Small intestine (tissue), 7 donors: Measurements from ENCODE around the gene SWAP70. TPM values are rescaled to one million over a fixed set of nuclear protein-coding genes. Genes with fewer than 3 reads are reported as not detected.

ENCODE experiments used
- DNase-seq, 2 donors: peaks; one replicate each; pipeline versions ENCODE4 v3.0.0 to v3.0.0-alpha.2; 2013
- FAIRE-seq: peaks from 2 replicates; lab custom pipeline; 2012; peaks lifted over from hg19 to GRCh38; lab: Jason Lieb, UNC
- H3K27ac ChIP-seq, 3 donors: one replicate each; pipeline ENCODE4 v1.5.1; 2013; ENCODE audit warnings: low read length in 2 of 3, mild to moderate bottlenecking in 2 of 3, control low read depth in 1 of 3, inconsistent platforms in 1 of 3, low read depth in 1 of 3, moderate library complexity in 1 of 3
- H3K27me3 ChIP-seq, 3 donors: one replicate each; pipeline ENCODE4 v1.6.1; 2013; ENCODE audit warnings: low read length in 3 of 3, inconsistent platforms in 1 of 3; ENCODE audit not compliant: control insufficient read depth in 3 of 3, insufficient read depth in 3 of 3
- H3K36me3 ChIP-seq, 3 donors: one replicate each; pipeline ENCODE4 v1.6.1; 2013; ENCODE audit warnings: low read length in 3 of 3, inconsistent platforms in 1 of 3, low read depth in 1 of 3, mild to moderate bottlenecking in 1 of 3, moderate library complexity in 1 of 3; ENCODE audit not compliant: control insufficient read depth in 3 of 3, insufficient read depth in 2 of 3
- H3K4me1 ChIP-seq, 3 donors: one replicate each; pipeline ENCODE4 v1.6.1; 2013; ENCODE audit warnings: low read length in 2 of 3, inconsistent platforms in 1 of 3, low read depth in 1 of 3, mild to moderate bottlenecking in 1 of 3, moderate library complexity in 1 of 3; ENCODE audit not compliant: control insufficient read depth in 3 of 3, insufficient read depth in 2 of 3
- H3K4me3 ChIP-seq, 3 donors: one replicate each; pipeline ENCODE4 v1.5.1; 2013; ENCODE audit warnings: low read length in 3 of 3, control low read depth in 1 of 3, inconsistent platforms in 1 of 3, low read depth in 1 of 3, mild to moderate bottlenecking in 1 of 3, moderate library complexity in 1 of 3
- H3K9me3 ChIP-seq, 2 donors: one replicate each; pipeline ENCODE4 v1.6.1; 2013; ENCODE audit warnings: low read depth in 1 of 2, low read length in 1 of 2; ENCODE audit not compliant: control insufficient read depth in 2 of 2, insufficient read depth in 1 of 2
- WGBS, 3 donors: extraction: QIAGEN DNeasy Blood & Tissue Kit; methylation state at CpG; one replicate each; pipeline ENCODE4 v1.1.7; 2013; 5-methylcytosine and 5-hydroxymethylcytosine counted together
- polyA plus RNA-seq, 4 donors: library from polyadenylated mRNA; stranded (reverse) in 3 of 4; unstranded in 1 of 4; fragments of 200-250 nt in 3 of 4; fragments of 120-200 nt in 1 of 4; gene quantifications; one replicate each; pipeline versions ENCODE4 v1.2.1 to v1.2.3, GENCODE V29; 2013
- donor health status: healthy with polysubstance abuse.
- donor health status: control.
- donor health status: control.
- donor health status: Bipolar disorder and iron deficiency.
- donor health status: healthy.

The SWAP70 gene
- polyA plus RNA-seq, 4 donors: 12.2 to 20.0 (median 12.6) TPM

- FAIRE-seq: no peak
- Histone ChIP-seq H3K4me1 (no peaks in the 10 kb centered on the region), H3K27ac (no peak overlapping the region), H3K4me3 (no peak overlapping the region), H3K36me3 (peaks cover 1 to 60% (median 4%) of the 10 kb centered on the region in 3 donors), H3K9me3 (no peaks in the 10 kb centered on the region), H3K27me3 (no peaks in the 10 kb centered on the region)
- no peak for DNase-seq
- 83 to 89% (median 88%) methylated on average over 2 of the region's 2 CpGs for WGBS, 3 donors
These were observed 120.1 kb downstream of the SWAP70 start for GRCh38 chr11:9783986-9784385.

- DNase-seq (no peak), FAIRE-seq (no peak)
- Histone ChIP-seq H3K36me3 (peaks cover 3 to 65% (median 4%) of the 10 kb centered on the region in 3 donors), H3K4me3 (no peak overlapping the region), H3K27ac (no peak overlapping the region), H3K9me3 (no peaks in the 10 kb centered on the region), H3K27me3 (no peaks in the 10 kb centered on the region), H3K4me1 (no peaks in the 10 kb centered on the region)
- 83 to 89% (median 84%) methylated on average over 6 of the region's 6 CpGs for WGBS, 3 donors
These were observed 120.9 kb downstream of the SWAP70 start for GRCh38 chr11:9784602-9785315.

GRCh38 chr11:9787260-9787659 lies 123.4 kb downstream of the SWAP70 start:
- H3K36me3 ChIP-seq: peaks cover 4 to 55% (median 5%) of the 10 kb centered on the region in 3 donors
- no peak for FAIRE-seq
- H3K9me3 ChIP-seq: no peaks in the 10 kb centered on the region

GRCh38 chr11:9787981-9788521 lies 124.2 kb downstream of the SWAP70 start:
- WGBS, 3 donors: 71 to 85% (median 85%) methylated on average over 3 of the region's 3 CpGs
- FAIRE-seq: no peak

More at GRCh38 chr11:9787260-9787659, 123.4 kb downstream of the SWAP70 start:
- Histone ChIP-seq H3K27me3 (no peaks in the 10 kb centered on the region), H3K4me1 (no peaks in the 10 kb centered on the region), H3K27ac (no peak overlapping the region), H3K4me3 (no peak overlapping the region)
- WGBS, 3 donors: 89 to 93% (median 89%) methylated on average over 5 of the region's 5 CpGs
- DNase-seq: no peak

GRCh38 chr11:9789910-9790309 lies 126.0 kb downstream of the SWAP70 start:
- no peak for FAIRE-seq
- Histone ChIP-seq H3K9me3 (no peaks in the 10 kb centered on the region), H3K4me1 (no peaks in the 10 kb centered on the region), H3K27ac (no peak overlapping the region), H3K27me3 (no peaks in the 10 kb centered on the region), H3K36me3 (peaks cover 4 to 48% (median 5%) of the 10 kb centered on the region in 3 donors), H3K4me3 (no peak overlapping the region)
- 87 to 92% (median 90%) methylated on average over 3 of the region's 3 CpGs for WGBS, 3 donors
- no peak for DNase-seq

More at GRCh38 chr11:9787981-9788521, 124.2 kb downstream of the SWAP70 start:
- no peaks in the 10 kb centered on the region for H3K27me3 ChIP-seq
- H3K4me3 ChIP-seq: no peak overlapping the region
- H3K36me3 ChIP-seq: peaks cover 4 to 55% (median 5%) of the 10 kb centered on the region in 3 donors
- H3K4me1 ChIP-seq: no peaks in the 10 kb centered on the region
- H3K27ac ChIP-seq: no peak overlapping the region
- DNase-seq: no peak
- H3K9me3 ChIP-seq: no peaks in the 10 kb centered on the region

- Histone ChIP-seq H3K9me3 (no peaks in the 10 kb centered on the region), H3K36me3 (peaks cover 4 to 42% (median 5%) of the 10 kb centered on the region in 3 donors), H3K27me3 (no peaks in the 10 kb centered on the region), H3K4me3 (no peak overlapping the region), H3K4me1 (no peaks in the 10 kb centered on the region), H3K27ac (no peak overlapping the region)
- FAIRE-seq (no peak), DNase-seq (no peak)
- 81 to 93% (median 93%) methylated on average over 3 of the region's 3 CpGs for WGBS, 3 donors
These were observed 126.8 kb downstream of the SWAP70 start for GRCh38 chr11:9790703-9791102.

- Histone ChIP-seq H3K36me3 (peaks cover 0 to 18% (median 0%) of the 10 kb centered on the region in 3 donors), H3K27ac (no peak overlapping the region), H3K9me3 (no peaks in the 10 kb centered on the region), H3K27me3 (no peaks in the 10 kb centered on the region), H3K4me3 (no peak overlapping the region), H3K4me1 (no peaks in the 10 kb centered on the region)
- FAIRE-seq: no peak
- DNase-seq: no peak
These were observed 132.4 kb downstream of the SWAP70 start for GRCh38 chr11:9796266-9796665.

- no peak for DNase-seq
These were observed 133.0 kb downstream of the SWAP70 start for GRCh38 chr11:9796854-9797253.

More at GRCh38 chr11:9796854-9797253, 133.0 kb downstream of the SWAP70 start:
- Histone ChIP-seq H3K4me3 (no peak overlapping the region), H3K9me3 (no peaks in the 10 kb centered on the region), H3K27ac (no peak overlapping the region), H3K36me3 (peaks cover 0 to 18% (median 0%) of the 10 kb centered on the region in 3 donors), H3K27me3 (no peaks in the 10 kb centered on the region), H3K4me1 (no peaks in the 10 kb centered on the region)
- WGBS, 3 donors: 93 to 97% (median 94%) methylated on average over 5 of the region's 5 CpGs
- FAIRE-seq: no peak
